C4-2B (cell line): ENCODE data around the gene HACD2.

Experiments used
- H3K27ac ChIP-seq: fragments of 450-650 bp; 2 replicates; pipeline ENCODE4 v1.5.1; 2017
- ZFX ChIP-seq: fragments of 450-650 bp; IDR thresholded peaks from 2 replicates; pipeline ENCODE4 v1.6.1; 2017
- TF ChIP-seq, protein P1 (sequence below): fragments of 450-650 bp; conservative IDR thresholded peaks from 2 replicates; pipeline ENCODE4 v1.5.1; 2017; ENCODE audit warnings: mild to moderate bottlenecking

Gene HACD2

DNA sequence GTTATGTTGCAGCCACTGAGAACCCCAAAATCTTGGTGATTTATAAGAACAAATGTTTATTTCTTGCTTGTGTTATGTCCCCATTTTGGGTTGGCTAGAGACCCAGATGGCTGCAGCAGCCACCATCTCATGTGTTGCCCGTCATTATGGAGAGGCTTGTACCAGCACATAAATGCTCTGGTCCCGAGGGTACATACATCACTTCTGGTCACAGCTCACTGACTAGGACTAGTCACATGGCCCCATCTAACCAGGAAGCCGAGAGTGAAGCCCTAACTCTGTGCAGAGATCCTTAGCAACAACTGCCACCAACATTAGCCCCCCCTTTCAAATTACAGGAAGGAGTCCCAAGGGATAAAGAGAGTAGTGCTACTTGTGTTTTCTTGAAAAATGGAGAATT lies 25.5 kb upstream of the HACD2 start:
- peak overlapping the region; percentile 20; the same call in 1 of the 2 replicates for H3K27ac ChIP-seq

DNA sequence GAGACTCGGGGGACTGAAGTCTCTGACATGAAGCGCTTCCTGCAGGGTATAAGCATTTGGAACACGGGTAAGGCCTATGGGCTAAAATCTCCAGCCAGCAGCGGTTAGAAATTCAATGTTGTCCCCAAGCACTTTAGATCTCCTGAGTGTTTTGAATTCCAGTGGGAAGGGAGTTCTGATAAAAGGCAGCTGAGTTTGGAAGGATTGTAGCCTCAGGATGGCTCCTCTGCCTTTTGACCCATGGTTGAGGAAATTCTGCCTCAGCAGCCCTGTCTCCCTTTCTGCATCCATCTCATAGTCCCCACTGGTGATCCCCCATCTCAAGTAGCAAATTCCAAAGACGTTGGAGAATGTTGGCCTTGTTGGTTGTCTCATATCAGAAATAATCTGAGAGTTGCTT lies 24.2 kb upstream of the HACD2 start:
- TF ChIP-seq, protein P1, sequence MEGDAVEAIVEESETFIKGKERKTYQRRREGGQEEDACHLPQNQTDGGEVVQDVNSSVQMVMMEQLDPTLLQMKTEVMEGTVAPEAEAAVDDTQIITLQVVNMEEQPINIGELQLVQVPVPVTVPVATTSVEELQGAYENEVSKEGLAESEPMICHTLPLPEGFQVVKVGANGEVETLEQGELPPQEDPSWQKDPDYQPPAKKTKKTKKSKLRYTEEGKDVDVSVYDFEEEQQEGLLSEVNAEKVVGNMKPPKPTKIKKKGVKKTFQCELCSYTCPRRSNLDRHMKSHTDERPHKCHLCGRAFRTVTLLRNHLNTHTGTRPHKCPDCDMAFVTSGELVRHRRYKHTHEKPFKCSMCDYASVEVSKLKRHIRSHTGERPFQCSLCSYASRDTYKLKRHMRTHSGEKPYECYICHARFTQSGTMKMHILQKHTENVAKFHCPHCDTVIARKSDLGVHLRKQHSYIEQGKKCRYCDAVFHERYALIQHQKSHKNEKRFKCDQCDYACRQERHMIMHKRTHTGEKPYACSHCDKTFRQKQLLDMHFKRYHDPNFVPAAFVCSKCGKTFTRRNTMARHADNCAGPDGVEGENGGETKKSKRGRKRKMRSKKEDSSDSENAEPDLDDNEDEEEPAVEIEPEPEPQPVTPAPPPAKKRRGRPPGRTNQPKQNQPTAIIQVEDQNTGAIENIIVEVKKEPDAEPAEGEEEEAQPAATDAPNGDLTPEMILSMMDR: no peak
- 0 out of 2 replicates have a peak, but pooled peaks have one; percentile 11 for TF ChIP-seq ZFX

More for the DNA sequence above, 25.5 kb upstream of the HACD2 start:
- no peak for TF ChIP-seq ZFX
- TF ChIP-seq, protein P1: no peak

DNA sequence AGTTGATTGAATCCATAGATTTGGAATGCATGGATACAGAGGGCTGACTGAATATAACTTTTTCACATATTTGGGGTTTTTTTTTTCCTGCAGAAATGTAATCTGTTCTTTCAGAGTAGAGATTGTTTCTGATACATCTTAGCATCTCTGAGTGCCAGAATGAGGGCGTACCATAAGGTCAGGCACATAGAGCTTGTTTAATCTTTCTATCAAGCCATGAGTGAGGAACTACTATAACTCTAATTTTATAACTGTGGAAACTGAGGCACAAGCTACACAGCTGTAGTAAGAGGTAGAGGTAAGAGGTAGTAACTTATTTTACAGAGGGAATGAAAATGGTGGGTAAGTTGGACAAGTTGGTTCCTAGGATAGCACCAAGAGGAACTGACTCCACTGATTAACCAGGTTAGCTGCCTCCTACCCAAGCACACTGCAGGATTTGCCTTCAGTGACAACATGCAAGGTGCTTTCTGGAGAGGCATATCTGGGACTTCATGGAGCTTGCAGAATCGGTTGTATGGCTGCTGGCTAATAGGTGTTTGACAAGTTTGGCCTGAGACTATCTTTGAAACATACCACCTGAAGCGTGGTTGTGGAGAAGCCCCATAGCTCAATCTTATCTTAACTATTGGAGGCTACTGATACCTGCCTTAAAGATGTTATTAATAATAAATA lies 23.5 kb upstream of the HACD2 start:
- no peak overlapping the region for H3K27ac ChIP-seq

More for the DNA sequence above, 24.2 kb upstream of the HACD2 start:
- H3K27ac ChIP-seq: no peak overlapping the region

DNA sequence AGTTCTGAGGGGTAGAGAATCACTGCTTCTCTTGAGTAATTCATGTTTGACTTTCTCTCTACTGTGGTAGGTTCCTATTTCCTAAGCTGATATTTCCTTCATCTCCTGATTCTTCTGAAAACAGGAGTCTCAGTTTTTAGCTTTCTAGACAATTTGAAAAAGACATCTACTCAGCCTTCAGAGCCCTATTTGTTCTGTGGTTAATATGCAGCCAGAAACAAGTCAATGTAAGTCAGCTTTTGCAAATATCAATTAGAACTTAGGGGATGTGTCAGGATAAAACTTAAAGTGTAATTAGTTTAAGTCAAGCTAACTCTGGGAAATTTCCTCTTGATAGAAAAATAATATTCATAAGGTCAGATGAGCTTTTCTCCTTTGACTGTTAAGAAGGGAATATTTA lies 21.7 kb upstream of the HACD2 start:
- H3K27ac ChIP-seq: no peak overlapping the region
- TF ChIP-seq, protein P1: no peak
- no peak for TF ChIP-seq ZFX

More for the DNA sequence above, 23.5 kb upstream of the HACD2 start:
- TF ChIP-seq, protein P1: no peak
- TF ChIP-seq ZFX: no peak

DNA sequence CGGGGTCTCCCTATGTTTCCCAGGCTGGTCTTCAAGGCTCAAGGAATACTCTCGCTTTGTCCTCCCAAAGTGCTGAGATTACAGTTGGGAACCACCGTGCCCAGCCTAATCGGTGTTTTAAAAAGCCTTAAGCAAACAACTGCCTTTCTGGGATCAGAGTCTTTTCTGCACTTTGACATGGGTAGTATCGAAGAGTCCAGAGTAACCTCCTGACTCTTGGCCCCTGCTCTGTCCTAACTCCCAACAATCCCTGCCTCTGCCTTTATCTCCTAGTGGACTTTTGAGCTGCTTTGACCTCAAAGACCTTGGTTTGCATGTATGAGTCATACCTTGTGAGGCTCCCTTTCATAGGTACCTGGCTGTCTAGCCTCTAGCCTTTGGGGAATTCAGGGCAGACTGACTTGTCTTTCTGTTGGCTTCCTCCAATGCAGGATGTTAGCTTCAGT lies 21.0 kb upstream of the HACD2 start:
- no peak for TF ChIP-seq ZFX
- TF ChIP-seq, protein P1: no peak
- no peak overlapping the region for H3K27ac ChIP-seq

DNA sequence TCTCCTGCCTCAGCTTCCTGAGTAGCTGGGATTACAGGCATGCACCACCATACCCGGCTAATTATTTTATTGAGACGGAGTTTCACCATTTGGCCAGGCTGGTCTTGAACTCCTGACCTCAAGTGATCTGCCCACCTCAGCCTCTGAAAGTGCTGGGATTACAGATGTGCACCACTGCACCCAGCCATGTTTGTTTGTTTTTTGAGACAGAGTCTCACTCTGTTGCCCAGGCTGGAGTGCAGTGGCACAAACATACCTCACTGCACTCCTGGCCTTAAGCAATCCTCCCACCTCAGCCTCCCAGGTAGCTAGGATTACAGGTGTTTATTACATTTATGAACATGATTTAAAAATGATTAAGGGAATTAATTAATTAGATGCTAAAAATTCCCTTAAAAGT lies 18.3 kb upstream of the HACD2 start:
- H3K27ac ChIP-seq: peak overlapping the region; percentile 68

DNA sequence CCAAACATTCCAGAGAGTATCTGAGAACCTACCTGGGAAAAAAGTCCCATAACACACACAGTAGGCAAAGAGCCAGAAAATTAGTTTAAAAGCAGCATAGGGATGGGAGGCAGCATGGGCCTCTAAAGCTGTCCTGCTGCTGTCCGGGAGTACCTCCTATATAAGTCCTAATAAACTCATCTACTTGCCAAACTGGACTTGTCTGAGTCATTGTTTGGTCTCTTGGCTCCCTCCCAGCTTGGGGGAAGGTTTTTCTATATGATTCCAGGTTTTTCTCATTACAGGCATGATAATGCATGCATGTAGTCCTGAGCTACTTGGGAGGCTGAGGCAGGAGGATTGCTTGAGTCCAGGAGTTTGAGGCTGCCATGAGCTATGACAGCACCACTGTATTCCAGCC lies 17.5 kb upstream of the HACD2 start:
- no peak for TF ChIP-seq ZFX
- H3K27ac ChIP-seq: peak overlapping the region; percentile 68; the same call in 1 of the 2 replicates

DNA sequence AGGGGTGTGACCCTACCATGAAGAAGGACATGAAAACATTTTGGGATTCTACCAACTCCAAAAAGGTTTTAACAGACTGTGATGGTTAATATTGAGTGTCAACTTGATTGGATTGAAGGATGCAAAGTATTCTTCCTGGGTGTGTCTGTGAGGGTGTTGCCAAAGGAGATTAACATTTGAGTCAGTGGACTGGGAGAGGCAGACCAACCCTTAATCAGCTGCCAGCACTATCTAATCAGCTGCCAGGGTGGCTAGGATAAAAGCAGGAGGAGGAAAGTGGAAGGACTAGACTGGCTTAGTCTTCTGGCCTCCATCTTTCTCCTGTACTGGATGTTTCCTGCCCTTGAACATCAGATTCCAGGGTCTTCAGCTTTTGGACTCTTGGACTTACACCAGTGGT lies 16.0 kb upstream of the HACD2 start:
- peak overlapping the region; percentile 68 for H3K27ac ChIP-seq

DNA sequence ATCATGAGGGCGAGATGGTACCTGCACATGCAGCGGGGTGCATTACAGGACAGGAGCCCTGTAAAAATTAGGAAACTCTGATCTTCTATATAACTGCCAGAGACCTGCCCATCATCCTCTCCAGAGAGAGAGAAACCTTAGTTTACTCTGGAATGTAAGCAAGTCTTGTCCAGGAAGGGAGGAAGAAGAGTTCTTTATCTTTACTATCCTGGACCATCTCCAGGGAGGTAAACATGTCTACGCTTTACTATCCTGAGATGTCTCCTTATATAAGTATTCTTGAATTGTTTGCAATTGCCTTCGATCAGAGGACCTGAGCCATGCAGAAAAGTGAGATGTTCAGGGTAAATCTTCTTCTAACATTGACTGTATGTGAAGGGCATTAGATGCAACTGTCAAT lies 12.7 kb upstream of the HACD2 start:
- peak overlapping the region; percentile 58; the same call in 1 of the 2 replicates for H3K27ac ChIP-seq
- TF ChIP-seq, protein P1: no peak
- TF ChIP-seq ZFX: no peak
